Astrocyte (in vitro differentiated cells and primary cell): Measurements from ENCODE around the gene MPP2. TPM values are rescaled to one million over a fixed set of nuclear protein-coding genes. Genes with fewer than 3 reads are reported as not detected.

Experiments
- DNase-seq: peaks from one replicate; pipeline ENCODE4 v3.0.0-alpha.2; 2010; ENCODE audit warnings: low read depth
- FAIRE-seq: peaks from 2 replicates; lab custom pipeline; 2011; peaks lifted over from hg19 to GRCh38; lab: Jason Lieb, UNC
- H2AFZ ChIP-seq: 2 replicates; pipeline ENCODE4 v1.6.0; 2012; ENCODE audit warnings: low read depth, low read length, inconsistent platforms
- H3K27ac ChIP-seq: 2 replicates; pipeline ENCODE4 v1.5.1; 2011; ENCODE audit warnings: low read depth, low read length, inconsistent platforms
- H3K27me3 ChIP-seq: 2 replicates; pipeline ENCODE4 v1.6.0; 2011; ENCODE audit warnings: low read length, inconsistent platforms; ENCODE audit not compliant: insufficient read depth
- H3K36me3 ChIP-seq: 2 replicates; pipeline ENCODE4 v1.5.1; 2011; ENCODE audit warnings: low read length, inconsistent platforms; ENCODE audit not compliant: insufficient read depth
- H3K4me1 ChIP-seq: 2 replicates; pipeline ENCODE4 v1.5.1; 2011; ENCODE audit warnings: low read length, inconsistent platforms; ENCODE audit not compliant: insufficient read depth
- H3K4me2 ChIP-seq: 2 replicates; pipeline ENCODE4 v1.6.0; 2012; ENCODE audit warnings: low read length, inconsistent platforms
- H3K4me3 ChIP-seq: 2 replicates; pipeline ENCODE4 v1.5.1; 2011; ENCODE audit warnings: low read depth, mild to moderate bottlenecking, low read length, inconsistent platforms; ENCODE audit not compliant: insufficient read depth
- H3K79me2 ChIP-seq: 2 replicates; pipeline ENCODE4 v1.6.0; 2012; ENCODE audit warnings: mild to moderate bottlenecking, low read length, inconsistent platforms; ENCODE audit not compliant: insufficient read depth
- H3K9ac ChIP-seq: 2 replicates; pipeline ENCODE4 v1.6.0; 2012; ENCODE audit warnings: mild to moderate bottlenecking, low read length, inconsistent platforms
- H3K9me3 ChIP-seq: 2 replicates; pipeline ENCODE4 v1.5.1; 2012; ENCODE audit warnings: low read depth, mild to moderate bottlenecking, low read length, inconsistent platforms; ENCODE audit not compliant: insufficient read depth
- H4K20me1 ChIP-seq: 2 replicates; pipeline ENCODE4 v1.6.0; 2012; ENCODE audit warnings: low read length, inconsistent platforms; ENCODE audit not compliant: insufficient read depth
- H3K27ac Mint-ChIP-seq: one replicate; pipeline ENCODE4 v1.8.0; 2021; ENCODE audit warnings: mild to moderate bottlenecking, mixed read lengths; ENCODE audit not compliant: unreplicated experiment
- H3K27me3 Mint-ChIP-seq: one replicate; pipeline ENCODE4 v1.8.0; 2021; ENCODE audit warnings: low read depth, mixed read lengths; ENCODE audit not compliant: unreplicated experiment
- H3K36me3 Mint-ChIP-seq: one replicate; pipeline ENCODE4 v1.8.0; 2021; ENCODE audit warnings: low read depth, mixed read lengths; ENCODE audit not compliant: unreplicated experiment
- H3K4me1 Mint-ChIP-seq: one replicate; pipeline ENCODE4 v1.8.0; 2021; ENCODE audit warnings: low read depth, mixed read lengths; ENCODE audit not compliant: unreplicated experiment
- H3K4me3 Mint-ChIP-seq: one replicate; pipeline ENCODE4 v1.8.0; 2021; ENCODE audit warnings: mild to moderate bottlenecking, moderate library complexity, mixed read lengths; ENCODE audit not compliant: unreplicated experiment
- H3K9me3 Mint-ChIP-seq: one replicate; pipeline ENCODE4 v1.8.0; 2021; ENCODE audit warnings: mild to moderate bottlenecking, mixed read lengths; ENCODE audit not compliant: unreplicated experiment
- CTCF ChIP-seq: IDR thresholded peaks from 2 replicates; pipeline ENCODE4 v1.5.1; 2011; ENCODE audit warnings: low read depth, mild to moderate bottlenecking, inconsistent platforms, low read length, moderate library complexity; ENCODE audit not compliant: insufficient read depth
- EZH2 ChIP-seq: IDR thresholded peaks from 2 replicates; pipeline ENCODE4 v1.6.1; 2012; ENCODE audit warnings: mild to moderate bottlenecking, low read length, inconsistent platforms; ENCODE audit not compliant: insufficient read depth
- total RNA-seq: library from RNA; stranded (reverse); gene quantifications from 2 replicates; pipeline ENCODE4 v1.2.1, GENCODE V29; 2021

The MPP2 gene
- total RNA-seq, 1 donor from 2014 or later = 8.0 TPM

- Histone ChIP-seq H3K9me3 (no peaks in the 10 kb centered on the region), H3K36me3 (no peaks in the 10 kb centered on the region), H3K27ac (no peak overlapping the region), H3K4me1 (no peaks in the 10 kb centered on the region), H3K4me3 (peak overlapping the region; percentile 5), H3K27me3 (peaks cover 22% of the 10 kb centered on the region), H2AFZ (peak overlapping the region; percentile 75), H3K4me2 (peak overlapping the region; percentile 55), H3K79me2 (no peaks in the 10 kb centered on the region), H4K20me1 (no peaks in the 10 kb centered on the region), H3K9ac (no peak overlapping the region)
- FAIRE-seq (no peak), DNase-seq (no peak)
- Mint-ChIP-seq H3K27ac (no peak overlapping the region), H3K36me3 (no peaks in the 10 kb centered on the region), H3K4me3 (no peak overlapping the region), H3K9me3 (peaks cover 2% of the 10 kb centered on the region), H3K4me1 (no peaks in the 10 kb centered on the region), H3K27me3 (peaks cover 49% of the 10 kb centered on the region)
- TF ChIP-seq CTCF (peak; percentile 21), EZH2 (no peak)
These were observed 10.2 kb upstream of the MPP2 start for GRCh38 chr17:43917348-43918025.

DNA sequence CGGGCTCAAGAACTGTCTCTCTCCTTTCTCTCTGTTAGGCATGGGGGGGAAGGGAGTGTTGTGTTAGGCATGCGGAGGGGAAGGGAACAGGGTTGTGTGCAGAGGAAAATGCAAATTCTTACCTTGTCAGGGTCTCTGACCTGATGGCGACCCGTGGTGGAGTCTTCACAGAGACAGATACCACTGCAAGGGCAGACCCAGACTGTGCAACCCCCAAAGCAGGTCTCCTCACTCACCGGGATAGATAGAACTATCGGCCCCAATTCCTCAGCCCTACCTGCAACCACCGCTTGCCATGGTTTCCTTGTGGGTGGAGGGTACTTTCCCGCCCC is 9.6 kb upstream of the MPP2 start:
- Mint-ChIP-seq H3K36me3 (no peaks in the 10 kb centered on the region), H3K4me1 (no peaks in the 10 kb centered on the region), H3K27me3 (peaks cover 46% of the 10 kb centered on the region), H3K27ac (no peak overlapping the region), H3K9me3 (peaks cover 2% of the 10 kb centered on the region), H3K4me3 (no peak overlapping the region)
- Histone ChIP-seq H3K79me2 (no peaks in the 10 kb centered on the region), H4K20me1 (no peaks in the 10 kb centered on the region), H3K9me3 (no peaks in the 10 kb centered on the region), H2AFZ (peak overlapping the region; percentile 75), H3K36me3 (no peaks in the 10 kb centered on the region), H3K4me2 (peak overlapping the region; percentile 55), H3K27me3 (peaks cover 22% of the 10 kb centered on the region), H3K9ac (no peak overlapping the region), H3K4me1 (no peaks in the 10 kb centered on the region), H3K4me3 (no peak overlapping the region), H3K27ac (no peak overlapping the region)
- DNase-seq (no peak), FAIRE-seq (no peak)
- TF ChIP-seq CTCF (no peak), EZH2 (no peak)

DNA sequence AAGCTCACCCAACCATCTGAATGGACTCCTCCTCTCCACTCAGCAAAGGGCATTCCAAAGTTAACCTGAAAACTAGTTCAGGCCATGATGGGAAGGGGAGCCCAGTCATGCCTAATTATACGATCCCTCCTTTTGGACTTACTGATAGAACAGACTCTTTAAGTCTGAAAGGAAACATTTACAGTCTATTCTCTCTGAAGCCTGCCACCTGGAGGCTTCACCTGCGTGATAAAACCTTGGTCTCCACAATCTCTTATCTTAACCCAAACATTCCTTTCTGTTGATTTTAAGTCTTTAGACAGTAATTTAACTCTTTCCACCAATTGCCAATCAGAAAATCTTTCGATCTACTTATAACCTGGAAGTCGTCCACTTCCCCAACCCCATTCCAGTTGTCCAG is 9.0 kb upstream of the MPP2 start:
- H3K4me2 ChIP-seq = no peak overlapping the region
- TF ChIP-seq EZH2 (no peak), CTCF (no peak)
- H3K36me3 ChIP-seq = no peaks in the 10 kb centered on the region
- FAIRE-seq (no peak), DNase-seq (no peak)
- H3K4me3 ChIP-seq = no peak overlapping the region
- no peak overlapping the region for H3K27ac ChIP-seq
- no peaks in the 10 kb centered on the region for H3K79me2 ChIP-seq
- H4K20me1 ChIP-seq = no peaks in the 10 kb centered on the region
- no peak overlapping the region for H3K9ac ChIP-seq
- Mint-ChIP-seq H3K27me3 (peaks cover 46% of the 10 kb centered on the region), H3K4me3 (no peak overlapping the region), H3K36me3 (no peaks in the 10 kb centered on the region), H3K4me1 (no peaks in the 10 kb centered on the region), H3K9me3 (peaks cover 2% of the 10 kb centered on the region), H3K27ac (no peak overlapping the region)
- no peaks in the 10 kb centered on the region for H3K9me3 ChIP-seq
- H3K4me1 ChIP-seq = no peaks in the 10 kb centered on the region
- no peak overlapping the region for H2AFZ ChIP-seq
- H3K27me3 ChIP-seq = peaks cover 25% of the 10 kb centered on the region
